DMS 273 (cell line): ENCODE results near the gene CHMP4A.

Experiments
- DNase-seq: peaks from one replicate; lab custom pipeline; 2025; ENCODE audit not compliant: unreplicated experiment; lab: John Stamatoyannopoulos, UW

The CHMP4A gene

GRCh38 chr14:24179961-24180796, 33.1 kb downstream of the CHMP4A start:
- peak; percentile 58 for DNase-seq

- peak; percentile 66 for DNase-seq
These were observed 33.9 kb downstream of the CHMP4A start for GRCh38 chr14:24179294-24179960.

- DNase-seq: peak; percentile 66
These were observed 34.7 kb downstream of the CHMP4A start for GRCh38 chr14:24178399-24179178.

GRCh38 chr14:24177891-24178290, 35.4 kb downstream of the CHMP4A start:
- DNase-seq: no peak

- no peak for DNase-seq
These were observed 36.1 kb downstream of the CHMP4A start for GRCh38 chr14:24177041-24177825.

GRCh38 chr14:24176599-24176998, 36.7 kb downstream of the CHMP4A start:
- no peak for DNase-seq

- peak; percentile 54 for DNase-seq
These were observed 40.4 kb downstream of the CHMP4A start for GRCh38 chr14:24172871-24173281.

GRCh38 chr14:24172261-24172860, 40.9 kb downstream of the CHMP4A start:
- DNase-seq: peak; percentile 75

GRCh38 chr14:24171422-24172260, 41.6 kb downstream of the CHMP4A start, which contains the start of gene REC8:
REC8 (plus strand) TSS chr14:24172080; CDS start chr14:24172553, 473 bp downstream.
- DNase-seq: peak; percentile 99

- no peak for DNase-seq
These were observed 45.7 kb downstream of the CHMP4A start for GRCh38 chr14:24167469-24168114.

GRCh38 chr14:24165785-24166184, 47.5 kb downstream of the CHMP4A start:
- no peak for DNase-seq

GRCh38 chr14:24164518-24164991, 48.7 kb downstream of the CHMP4A start:
- no peak for DNase-seq

- no peak for DNase-seq
These were observed 51.2 kb downstream of the CHMP4A start for GRCh38 chr14:24162093-24162492.

- peak; percentile 98 for DNase-seq
These were observed 52.2 kb downstream of the CHMP4A start, which contains the start of gene IRF9 for GRCh38 chr14:24160850-24161804. IRF9 (plus strand) TSS chr14:24161265; CDS start chr14:24162145, 880 bp downstream.

GRCh38 chr14:24160499-24160849, 52.8 kb downstream of the CHMP4A start:
- DNase-seq: no peak

GRCh38 chr14:24159777-24160498, 53.4 kb downstream of the CHMP4A start:
- DNase-seq: no peak
